Activated T-cell treated with anti-CD3 and anti-CD28 coated beads, Interleukin-2, amount 50 U/mL, for 4 hours (primary cell): ENCODE results near the gene SOD2. TPM values are rescaled to one million over a fixed set of nuclear protein-coding genes. Genes with fewer than 3 reads are reported as not detected.
"Not testable (repeated sequence)": the region's sequence is repeated elsewhere in the genome, so short reads cannot be mapped to it uniquely, and the experiment has no call there.

Source experiments
- ATAC-seq, 2 donors: fragments of 200-7000 bp; cut with Tn5 transposase; one replicate each; pipeline ENCODE4 v1.10.0; 2021
- DNase-seq: peaks from one replicate; pipeline ENCODE4 v3.0.0-alpha.2; 2020
- H3K27me3 Mint-ChIP-seq: one replicate; pipeline ENCODE4 v1.8.0; 2021; ENCODE audit warnings: low read depth, mixed read lengths
- H3K36me3 Mint-ChIP-seq: one replicate; pipeline ENCODE4 v1.8.0; 2022; ENCODE audit warnings: mixed read lengths; ENCODE audit not compliant: insufficient read depth
- H3K4me1 Mint-ChIP-seq: one replicate; pipeline ENCODE4 v1.8.0; 2021; ENCODE audit warnings: low read depth, mixed read lengths
- H3K4me3 Mint-ChIP-seq: one replicate; pipeline ENCODE4 v1.8.0; 2021; ENCODE audit warnings: mild to moderate bottlenecking, moderate library complexity, mixed read lengths
- H3K9me3 Mint-ChIP-seq: one replicate; pipeline ENCODE4 v1.8.0; 2021; ENCODE audit warnings: mixed read lengths
- total RNA-seq, 3 donors: library from RNA; stranded (reverse); gene quantifications; one replicate each; pipeline ENCODE4 v1.2.1, GENCODE V29; 2021

The SOD2 gene
- 100 to 1,000 TPM; 116 to 147 (median 133) TPM for total RNA-seq

DNA sequence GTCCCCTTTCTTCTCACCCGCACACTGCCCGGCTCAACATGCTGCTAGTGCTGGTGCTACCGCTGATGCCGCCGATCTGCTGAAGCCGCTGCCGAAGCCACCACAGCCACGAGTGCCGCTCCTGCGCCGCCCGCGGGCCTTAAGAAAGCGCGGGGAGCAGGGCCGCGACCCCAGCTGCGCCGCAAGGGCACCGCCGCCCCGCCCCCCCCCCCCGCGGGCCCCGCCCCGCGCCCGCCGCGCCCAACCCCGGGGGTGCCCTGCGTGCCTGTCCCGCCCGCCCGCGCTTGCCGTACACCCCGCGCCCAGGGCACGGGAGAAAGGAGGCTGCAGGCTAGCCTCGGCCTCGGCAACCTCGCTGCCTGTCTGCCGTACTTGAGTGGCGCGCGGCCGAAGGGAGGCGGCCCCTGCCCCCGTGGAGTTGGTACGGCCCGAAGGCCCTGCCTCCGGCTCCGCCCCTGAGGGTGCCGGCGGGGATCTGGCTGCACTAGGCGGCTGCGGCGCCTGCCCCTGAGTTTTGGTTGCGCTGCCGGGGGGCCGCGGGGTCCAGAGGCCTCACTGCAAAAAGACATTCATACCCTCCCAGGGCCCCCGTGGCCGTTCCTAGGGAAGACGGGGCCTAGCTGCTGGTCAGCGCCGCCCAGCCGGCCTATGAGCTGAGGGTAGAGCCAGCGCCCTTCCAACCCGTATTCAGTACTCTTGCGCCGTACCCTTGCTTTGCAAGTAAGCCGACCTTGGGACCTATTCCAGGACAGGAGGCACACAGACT is at the start of gene SOD2:
SOD2 (minus strand) TSS at position 114 of the 766 bp plus-strand sequence; CDS start at position 40, 74 bp downstream.
- Mint-ChIP-seq H3K27me3 (no peaks in the 10 kb centered on the region), H3K4me3 (peak within 1 kb of the TSS; percentile 93), H3K36me3 (peaks cover 8% of the 10 kb centered on the region), H3K4me1 (peaks cover 39% of the 10 kb centered on the region), H3K9me3 (no peaks in the 10 kb centered on the region)
- ATAC-seq = peak; percentile 82 to 84
- peak; percentile 72 for DNase-seq

DNA sequence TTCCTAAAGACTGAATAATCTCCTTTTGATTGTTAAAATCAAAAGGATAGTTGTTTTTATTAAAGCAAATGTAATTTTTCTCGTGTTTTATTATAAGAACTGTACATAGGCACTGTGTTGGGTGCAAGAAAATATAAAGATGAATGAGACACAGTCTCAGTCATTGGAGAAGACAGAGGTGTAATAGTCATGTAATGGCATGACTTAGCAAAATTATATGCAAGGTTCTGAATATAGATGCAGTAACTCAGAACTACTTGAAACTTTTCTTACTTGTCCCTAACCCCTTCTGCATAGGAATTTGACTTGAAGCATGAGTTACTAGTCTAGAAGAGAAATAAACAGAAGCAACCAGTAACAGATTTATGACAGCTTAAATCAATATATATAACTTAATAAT is 49.1 kb upstream of the SOD2 start:
- ATAC-seq (no peak), DNase-seq (no peak)
- Mint-ChIP-seq H3K4me1 (peaks cover 27% of the 10 kb centered on the region), H3K36me3 (peaks cover 54% of the 10 kb centered on the region), H3K9me3 (no peaks in the 10 kb centered on the region), H3K4me3 (no peak overlapping the region), H3K27me3 (no peaks in the 10 kb centered on the region)

DNA sequence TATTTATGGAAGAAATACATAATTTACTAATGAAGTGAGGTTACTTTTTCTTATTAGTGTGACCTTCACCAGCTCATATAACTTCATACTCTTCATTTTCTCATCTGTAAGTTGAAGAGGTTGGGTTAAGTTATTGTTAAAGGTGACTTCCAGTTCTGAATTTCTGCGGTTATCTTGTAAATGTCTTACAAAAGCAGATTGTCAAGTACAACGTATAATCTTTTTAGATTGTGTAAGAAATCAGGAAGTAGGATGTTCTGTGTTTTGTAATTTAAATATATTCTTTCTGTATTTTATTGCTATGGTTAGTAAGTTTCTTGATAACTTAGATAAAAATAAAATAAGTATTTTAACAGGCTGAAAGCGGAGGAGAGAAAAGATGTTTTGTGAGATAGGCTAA is 46.3 kb upstream of the SOD2 start:
- Mint-ChIP-seq H3K36me3 (peaks cover 36% of the 10 kb centered on the region), H3K4me1 (peaks cover 33% of the 10 kb centered on the region)

DNA sequence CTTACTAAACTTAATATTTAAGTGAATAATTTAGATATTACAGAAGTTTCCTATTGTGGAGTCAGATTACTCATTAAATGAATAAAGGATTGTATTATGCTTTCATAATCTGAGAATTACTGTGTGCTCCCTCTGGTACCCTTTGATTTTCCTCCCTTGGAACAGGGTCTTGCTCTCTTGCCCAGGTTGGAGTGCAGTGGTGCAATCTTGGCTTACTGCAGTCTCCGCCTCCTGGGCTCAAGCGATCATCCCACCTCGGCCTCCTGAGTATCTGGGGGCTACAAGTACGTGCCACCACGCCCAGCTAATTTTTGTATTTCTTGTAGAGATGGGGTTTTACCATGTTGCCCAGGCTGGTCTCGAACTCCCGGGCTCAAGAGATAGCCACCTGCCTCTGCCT is 43.9 kb upstream of the SOD2 start:
- no peak for ATAC-seq
- H3K4me3 Mint-ChIP-seq = no peak overlapping the region
- peaks cover 42% of the 10 kb centered on the region for H3K4me1 Mint-ChIP-seq
- H3K36me3 Mint-ChIP-seq = peaks cover 25% of the 10 kb centered on the region
- H3K27me3 Mint-ChIP-seq = no peaks in the 10 kb centered on the region
- no peaks in the 10 kb centered on the region for H3K9me3 Mint-ChIP-seq
- DNase-seq = no peak

More for the DNA sequence above, 46.3 kb upstream of the SOD2 start:
- DNase-seq (no peak), ATAC-seq (no peak)
- Mint-ChIP-seq H3K4me3 (no peak overlapping the region), H3K9me3 (no peaks in the 10 kb centered on the region), H3K27me3 (no peaks in the 10 kb centered on the region)

DNA sequence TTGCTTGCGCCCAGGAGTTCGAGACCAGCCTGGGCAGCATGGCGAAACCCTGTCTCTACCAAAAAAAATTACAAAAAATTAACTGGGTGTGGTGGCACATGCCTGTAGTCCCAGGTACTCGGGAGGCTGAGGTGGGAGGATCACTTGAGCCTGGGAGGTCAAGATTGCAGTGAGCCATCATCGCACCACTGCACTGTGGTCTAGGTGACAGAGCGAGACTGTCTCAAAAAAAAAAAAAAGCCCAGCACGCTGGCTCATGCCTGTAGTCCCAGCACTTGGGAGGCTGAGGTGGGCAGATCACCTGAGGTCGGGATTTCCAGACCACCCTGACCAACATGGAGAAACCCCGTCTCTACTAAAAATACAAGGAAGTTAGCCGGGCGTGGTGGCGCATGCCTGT is 40.4 kb upstream of the SOD2 start:
- H3K4me1 Mint-ChIP-seq = peaks cover 65% of the 10 kb centered on the region
- not testable (repeated sequence) for H3K9me3 Mint-ChIP-seq, DNase-seq, H3K4me3 Mint-ChIP-seq, H3K27me3 Mint-ChIP-seq, ATAC-seq
- H3K36me3 Mint-ChIP-seq = peaks cover 16% of the 10 kb centered on the region

DNA sequence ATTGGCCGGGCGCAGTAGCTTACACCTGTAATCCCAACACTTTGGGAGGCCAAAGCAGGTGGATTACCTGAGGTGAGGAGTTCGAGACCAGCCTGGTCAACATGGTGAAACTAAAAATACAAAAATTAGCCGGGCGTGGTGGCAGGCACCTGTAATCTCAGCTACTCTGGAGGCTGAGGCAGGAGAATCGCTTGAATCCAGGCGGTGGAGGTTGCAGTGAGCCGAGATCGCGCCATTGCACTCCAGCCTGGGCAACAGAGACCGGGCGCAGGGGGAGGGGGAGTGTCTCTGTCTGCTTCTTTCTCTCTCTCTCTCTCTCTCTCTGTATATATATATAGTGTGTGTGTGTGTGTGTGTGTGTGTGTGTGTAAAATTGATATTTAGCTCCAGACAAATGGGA is 39.5 kb upstream of the SOD2 start:
- ATAC-seq, H3K4me3 Mint-ChIP-seq, H3K27me3 Mint-ChIP-seq, H3K36me3 Mint-ChIP-seq, DNase-seq, H3K9me3 Mint-ChIP-seq: not testable (repeated sequence)
- peaks cover 58% of the 10 kb centered on the region for H3K4me1 Mint-ChIP-seq

DNA sequence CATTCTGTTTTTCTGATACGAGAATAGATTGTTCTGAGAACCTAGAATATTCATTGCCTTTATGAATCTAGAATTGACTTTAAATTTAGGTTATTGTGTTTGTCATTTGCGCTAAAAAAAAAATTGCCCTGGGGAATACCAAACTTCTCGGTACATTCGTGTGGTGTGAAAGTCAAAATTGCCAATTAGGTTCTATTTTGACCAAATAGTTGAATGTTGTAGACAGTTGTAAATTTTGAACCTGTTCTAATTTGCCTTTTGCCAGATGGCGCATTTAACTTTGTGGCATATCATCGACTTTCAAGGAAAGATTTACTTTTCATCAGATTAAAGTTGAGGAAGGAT is 37.3 kb upstream of the SOD2 start:
- H3K27me3 Mint-ChIP-seq = no peaks in the 10 kb centered on the region
- peaks cover 6% of the 10 kb centered on the region for H3K36me3 Mint-ChIP-seq
- DNase-seq = no peak
- H3K9me3 Mint-ChIP-seq = no peaks in the 10 kb centered on the region
- H3K4me3 Mint-ChIP-seq = peak overlapping the region; percentile 91
- H3K4me1 Mint-ChIP-seq = peaks cover 59% of the 10 kb centered on the region
- ATAC-seq = no peak

DNA sequence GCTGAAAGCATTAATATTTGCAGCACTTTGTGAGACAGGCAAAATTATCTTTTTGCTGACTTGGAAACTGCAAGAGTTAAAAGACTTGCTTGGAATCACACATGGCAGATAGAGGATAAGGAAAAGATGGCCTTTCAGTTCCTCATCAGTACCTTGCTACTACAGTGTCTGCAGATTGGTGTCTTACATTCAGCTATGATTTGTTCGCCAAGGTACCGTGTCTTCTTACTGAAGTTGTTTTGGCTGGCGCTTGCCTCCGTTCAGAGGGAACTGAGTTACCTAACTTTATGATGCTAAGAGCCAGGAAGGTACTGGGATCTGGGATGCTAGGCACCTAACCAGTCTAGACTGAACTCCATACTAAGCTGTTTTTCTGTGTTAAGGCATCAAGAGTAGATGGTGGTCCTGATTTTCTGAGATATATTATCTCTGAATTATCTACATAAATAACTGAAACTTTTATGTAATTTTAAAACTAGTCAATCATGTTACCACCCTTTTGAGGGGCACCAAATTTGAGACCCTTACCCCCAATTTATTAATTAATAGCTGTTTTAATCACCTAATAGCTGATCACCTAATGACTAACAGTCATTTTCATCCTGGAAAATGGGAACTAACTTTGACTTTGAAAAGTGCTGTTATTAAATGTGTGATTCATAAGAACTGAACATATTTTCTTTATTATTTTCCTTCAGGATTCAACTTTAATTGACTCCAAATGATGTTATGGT is 36.7 kb upstream of the SOD2 start:
- Mint-ChIP-seq H3K4me3 (peak overlapping the region; percentile 91), H3K4me1 (peaks cover 54% of the 10 kb centered on the region), H3K36me3 (peaks cover 6% of the 10 kb centered on the region), H3K27me3 (no peaks in the 10 kb centered on the region), H3K9me3 (no peaks in the 10 kb centered on the region)
- no peak for ATAC-seq
- DNase-seq = no peak

DNA sequence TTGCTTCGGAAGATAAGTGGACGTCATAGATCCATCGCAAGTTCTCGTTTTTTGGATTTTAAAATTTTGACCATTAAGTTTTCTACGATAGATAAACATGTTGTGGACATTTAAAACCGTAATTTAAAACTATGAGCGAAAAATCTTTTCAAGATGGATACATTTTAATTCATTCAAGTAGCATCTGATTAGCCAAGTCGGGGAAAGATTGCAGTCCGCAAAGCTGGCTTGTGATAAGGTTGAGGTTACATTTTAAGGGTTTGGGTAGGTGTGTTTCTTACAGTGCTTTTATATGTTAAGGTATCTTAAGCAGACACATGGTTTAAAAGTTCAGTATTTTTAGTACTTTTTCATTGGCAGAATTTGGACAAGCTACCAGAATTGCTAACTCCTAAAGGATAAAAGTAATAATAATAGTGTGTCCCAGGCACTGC is 35.5 kb upstream of the SOD2 start:
- ATAC-seq = no peak
- Mint-ChIP-seq H3K9me3 (no peaks in the 10 kb centered on the region), H3K27me3 (no peaks in the 10 kb centered on the region)

DNA sequence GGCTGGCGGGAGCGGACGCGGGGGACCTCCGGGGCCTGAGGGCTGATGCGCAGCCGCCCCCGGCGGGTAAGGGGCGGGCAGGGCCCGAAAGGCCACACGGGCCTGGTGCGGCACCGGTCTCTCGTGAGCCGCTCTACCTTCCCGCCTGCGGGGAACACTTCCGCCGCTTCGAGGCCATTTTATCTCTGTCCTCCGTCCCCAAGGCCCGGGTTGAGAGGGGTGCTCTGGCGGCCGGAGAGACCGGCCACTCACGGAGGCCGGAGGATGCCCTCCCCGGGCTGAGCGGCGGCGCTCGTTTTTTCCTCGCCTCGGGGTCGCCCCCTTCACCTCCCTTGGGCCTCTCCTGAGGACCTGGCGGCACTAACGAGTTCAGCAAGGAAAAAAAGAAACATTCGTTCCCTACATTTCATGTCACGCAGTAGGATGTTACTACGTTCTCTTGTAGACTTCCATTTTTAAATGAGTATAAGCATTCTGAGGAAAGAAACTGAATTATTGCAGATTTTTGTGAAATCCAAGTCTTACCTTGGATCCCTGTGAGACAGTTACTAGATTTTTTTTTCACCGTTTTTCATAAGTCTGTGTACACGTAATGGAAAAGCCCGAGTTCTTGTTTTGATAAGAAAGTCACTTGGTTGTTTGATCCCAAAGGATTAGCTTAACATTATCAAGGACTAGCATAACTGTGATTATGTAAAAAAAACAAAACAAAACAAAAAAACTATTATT is 34.8 kb upstream of the SOD2 start:
- ATAC-seq = peak; percentile 44 to 49

More for the DNA sequence above, 35.5 kb upstream of the SOD2 start:
- Mint-ChIP-seq H3K36me3 (peaks cover 6% of the 10 kb centered on the region), H3K4me1 (peaks cover 46% of the 10 kb centered on the region), H3K4me3 (peak overlapping the region; percentile 91)
- DNase-seq = no peak

DNA sequence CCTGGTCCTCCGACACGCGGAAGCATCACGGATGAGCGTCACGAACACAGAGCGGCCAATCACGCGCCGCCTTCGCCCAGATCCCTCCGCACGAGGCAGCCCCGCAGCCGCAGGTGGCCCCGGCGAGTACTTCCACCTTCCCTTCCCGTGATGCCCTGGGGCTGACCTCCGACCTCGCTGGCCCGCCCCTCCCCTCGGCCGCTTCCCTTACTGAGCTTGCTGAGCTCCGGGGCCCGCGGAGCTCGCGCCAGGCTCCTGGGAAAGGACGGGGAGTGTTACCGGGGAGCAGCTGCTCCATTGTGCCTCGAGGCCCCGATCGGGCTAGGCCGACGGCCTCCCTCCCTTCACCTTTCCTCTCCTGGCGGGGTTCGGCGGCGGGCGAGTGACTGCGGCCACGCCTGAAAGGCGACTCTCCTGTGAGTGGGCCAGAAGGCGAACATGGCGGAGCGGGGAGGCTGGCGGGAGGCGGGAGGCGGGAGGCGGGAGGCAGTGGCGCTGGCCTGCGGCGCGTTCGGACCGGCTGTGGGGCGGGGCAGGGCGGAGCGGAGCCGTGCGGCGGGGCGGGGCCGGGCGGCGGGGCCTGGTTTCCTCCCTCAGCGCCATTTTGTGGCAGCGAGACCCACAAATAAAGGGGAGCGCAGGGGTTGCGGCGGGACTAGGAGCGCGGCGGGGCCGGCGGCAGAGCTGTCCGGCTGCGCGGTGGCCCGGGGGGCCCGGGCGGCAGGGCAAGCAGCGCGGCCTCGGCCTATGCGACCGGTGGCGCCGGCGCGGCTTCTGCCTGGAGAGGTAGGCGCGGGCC is 34.1 kb upstream of the SOD2 start, which contains the start of gene WTAP:
WTAP (plus strand) TSS at position 589 of the 799 bp plus-strand sequence. CDS start 8,760 bp downstream, outside the sequence.
- H3K27me3 Mint-ChIP-seq = no peaks in the 10 kb centered on the region
- ATAC-seq = peak; percentile 86
- peaks cover 14% of the 10 kb centered on the region for H3K36me3 Mint-ChIP-seq

More for the DNA sequence above, 34.8 kb upstream of the SOD2 start:
- Mint-ChIP-seq H3K27me3 (no peaks in the 10 kb centered on the region), H3K36me3 (peaks cover 10% of the 10 kb centered on the region), H3K4me3 (peak overlapping the region; percentile 91), H3K4me1 (peaks cover 46% of the 10 kb centered on the region), H3K9me3 (no peaks in the 10 kb centered on the region)
- DNase-seq = no peak

DNA sequence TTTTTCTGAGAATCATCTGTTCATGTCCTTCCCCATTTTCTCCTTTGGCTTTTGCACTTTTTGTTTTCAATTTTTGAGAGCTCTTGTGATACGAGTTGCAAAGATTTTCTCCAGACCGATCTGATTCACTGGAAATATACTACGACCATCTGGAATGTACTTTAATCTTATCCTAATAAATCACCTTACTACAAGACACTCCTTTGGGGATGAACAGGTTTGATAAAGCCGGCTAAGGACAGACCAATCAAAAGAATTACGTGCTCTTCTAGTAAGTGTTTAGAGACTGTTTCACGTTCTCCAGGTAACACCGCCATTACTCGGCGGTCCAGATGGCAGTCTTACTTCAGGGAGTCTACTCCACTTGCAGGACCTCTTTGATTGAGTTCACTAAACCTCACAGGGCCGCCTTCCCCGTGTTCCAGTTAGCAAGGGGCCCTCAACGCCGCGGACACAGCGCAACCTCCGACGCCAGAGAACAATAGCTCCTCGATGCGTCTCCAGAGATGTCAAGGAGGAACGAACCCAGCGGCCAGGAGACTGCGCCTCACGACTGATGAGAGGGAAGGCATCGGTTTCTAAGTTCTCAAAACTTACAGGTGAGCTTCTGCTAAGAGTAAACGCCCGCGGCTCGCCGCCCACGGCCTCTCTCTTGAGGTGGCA is 33.3 kb upstream of the SOD2 start:
- no peak for DNase-seq
- no peaks in the 10 kb centered on the region for H3K9me3 Mint-ChIP-seq
- peak overlapping the region; percentile 92 for H3K4me3 Mint-ChIP-seq
- peaks cover 43% of the 10 kb centered on the region for H3K4me1 Mint-ChIP-seq
- peaks cover 13% of the 10 kb centered on the region for H3K36me3 Mint-ChIP-seq
- ATAC-seq = peak; percentile 7 to 15
- H3K27me3 Mint-ChIP-seq = no peaks in the 10 kb centered on the region

More for the DNA sequence above, 34.1 kb upstream of the SOD2 start, which contains the start of gene WTAP:
- DNase-seq = peak; percentile 96
- H3K4me1 Mint-ChIP-seq = peaks cover 45% of the 10 kb centered on the region
- peak within 1 kb of the TSS; percentile 92 for H3K4me3 Mint-ChIP-seq
- H3K9me3 Mint-ChIP-seq = no peaks in the 10 kb centered on the region

DNA sequence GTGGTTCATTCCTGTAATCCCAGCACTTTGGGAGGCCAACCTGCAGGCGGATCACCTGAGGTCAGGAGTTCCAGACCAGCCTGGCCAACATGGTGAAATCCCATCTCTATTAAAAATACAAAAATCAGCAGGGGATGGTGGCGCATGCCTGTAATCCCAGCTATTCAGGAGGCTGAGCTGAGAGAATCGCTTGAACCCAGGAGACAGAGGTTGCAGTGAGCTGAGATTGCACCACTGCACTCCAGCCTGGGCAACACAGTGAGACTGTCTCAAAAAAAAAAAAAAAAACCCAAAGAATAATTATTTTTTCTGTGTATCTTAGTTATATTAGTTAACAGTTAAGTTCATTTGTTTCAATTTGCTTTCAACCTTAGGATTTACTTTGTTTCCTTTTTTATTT is 32.2 kb upstream of the SOD2 start:
- not testable (repeated sequence) for H3K27me3 Mint-ChIP-seq, H3K9me3 Mint-ChIP-seq, DNase-seq, H3K36me3 Mint-ChIP-seq, ATAC-seq
- Mint-ChIP-seq H3K4me3 (peak overlapping the region; percentile 31), H3K4me1 (peaks cover 32% of the 10 kb centered on the region)
